ENCODE measurements around the gene ACSM3.

ACSM3 gene

DNA sequence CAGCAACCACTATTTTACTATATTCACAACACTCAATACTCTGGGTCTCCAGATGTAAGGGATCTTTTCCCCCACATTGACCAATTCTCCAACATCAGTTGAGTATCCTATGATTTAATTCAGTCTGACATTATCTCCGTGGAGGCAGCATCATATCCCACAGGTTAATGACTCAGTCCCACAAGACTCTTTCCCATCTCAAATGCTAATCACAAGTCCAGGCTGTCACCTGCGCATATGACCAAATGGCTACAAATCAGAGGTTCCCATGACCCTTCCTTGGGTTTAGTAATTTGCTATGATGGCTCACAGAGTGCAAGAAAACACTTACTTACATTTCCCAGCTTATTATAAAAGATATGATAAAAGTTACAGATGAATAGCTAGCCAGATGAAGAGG lies 18.7 kb downstream of the ACSM3 start:
- in situ Hi-C loops (cut with HindIII; ENCODE audit: low sequenced_read_pairs): no loop called here
- no peak overlapping the region for H3K4me3 ChIP-seq (ENCODE audit: low read depth, low read length)
- no peak for DNase-seq (ENCODE audit: low read depth)
- TF ChIP-seq, protein P1, sequence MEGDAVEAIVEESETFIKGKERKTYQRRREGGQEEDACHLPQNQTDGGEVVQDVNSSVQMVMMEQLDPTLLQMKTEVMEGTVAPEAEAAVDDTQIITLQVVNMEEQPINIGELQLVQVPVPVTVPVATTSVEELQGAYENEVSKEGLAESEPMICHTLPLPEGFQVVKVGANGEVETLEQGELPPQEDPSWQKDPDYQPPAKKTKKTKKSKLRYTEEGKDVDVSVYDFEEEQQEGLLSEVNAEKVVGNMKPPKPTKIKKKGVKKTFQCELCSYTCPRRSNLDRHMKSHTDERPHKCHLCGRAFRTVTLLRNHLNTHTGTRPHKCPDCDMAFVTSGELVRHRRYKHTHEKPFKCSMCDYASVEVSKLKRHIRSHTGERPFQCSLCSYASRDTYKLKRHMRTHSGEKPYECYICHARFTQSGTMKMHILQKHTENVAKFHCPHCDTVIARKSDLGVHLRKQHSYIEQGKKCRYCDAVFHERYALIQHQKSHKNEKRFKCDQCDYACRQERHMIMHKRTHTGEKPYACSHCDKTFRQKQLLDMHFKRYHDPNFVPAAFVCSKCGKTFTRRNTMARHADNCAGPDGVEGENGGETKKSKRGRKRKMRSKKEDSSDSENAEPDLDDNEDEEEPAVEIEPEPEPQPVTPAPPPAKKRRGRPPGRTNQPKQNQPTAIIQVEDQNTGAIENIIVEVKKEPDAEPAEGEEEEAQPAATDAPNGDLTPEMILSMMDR (IDR thresholded peaks at IDR 0.05; ENCODE audit: low read depth, low read length, missing control alignments): no peak

DNA sequence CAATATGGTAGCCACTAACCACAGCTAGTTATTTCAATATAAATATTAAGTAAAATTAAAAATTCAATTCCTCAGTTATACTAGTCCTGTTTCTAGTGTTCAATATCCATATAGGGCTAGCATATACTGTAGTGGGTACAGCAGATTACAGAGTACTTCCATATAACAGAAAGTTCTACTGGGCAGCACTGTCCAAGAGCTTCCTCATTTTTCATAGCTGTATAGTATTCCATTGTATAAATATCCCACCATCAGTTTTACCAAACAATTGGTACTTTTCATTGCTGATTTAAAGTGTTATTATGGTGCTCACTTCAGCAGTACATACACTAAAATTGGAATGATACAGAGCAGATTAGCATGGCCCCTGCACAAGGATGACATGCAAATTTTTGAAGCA lies 20.4 kb downstream of the ACSM3 start:
- in situ Hi-C loops (cut with HindIII; ENCODE audit: low sequenced_read_pairs): no loop called here
- no peak overlapping the region for H3K4me3 ChIP-seq (ENCODE audit: low read depth, low read length)
- TF ChIP-seq, protein P1 (IDR thresholded peaks at IDR 0.05; ENCODE audit: low read depth, low read length, missing control alignments): no peak
- no peak for DNase-seq (ENCODE audit: low read depth)

DNA sequence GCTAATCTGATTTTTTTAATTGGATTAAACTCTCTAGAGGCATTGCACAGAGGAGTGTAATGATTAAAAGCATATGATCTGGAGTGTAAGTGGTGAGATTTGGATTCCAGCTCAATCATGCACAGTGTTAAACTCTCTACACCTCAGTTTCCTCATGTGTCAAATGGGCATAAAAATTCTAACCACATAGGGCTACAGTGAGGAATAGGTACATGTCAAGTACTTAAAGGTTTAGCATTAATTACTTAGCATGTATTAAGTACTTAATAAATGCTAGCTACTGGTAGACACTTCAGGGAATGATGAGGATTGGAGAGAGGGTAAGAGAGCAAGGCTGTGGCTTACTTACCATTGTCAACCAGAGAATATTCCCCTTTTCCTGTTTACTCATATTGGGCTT lies 25.3 kb downstream of the ACSM3 start:
- TF ChIP-seq, protein P1 (IDR thresholded peaks at IDR 0.05; ENCODE audit: low read depth, low read length, missing control alignments): no peak
- in situ Hi-C loops (cut with HindIII; ENCODE audit: low sequenced_read_pairs): no loop called here

DNA sequence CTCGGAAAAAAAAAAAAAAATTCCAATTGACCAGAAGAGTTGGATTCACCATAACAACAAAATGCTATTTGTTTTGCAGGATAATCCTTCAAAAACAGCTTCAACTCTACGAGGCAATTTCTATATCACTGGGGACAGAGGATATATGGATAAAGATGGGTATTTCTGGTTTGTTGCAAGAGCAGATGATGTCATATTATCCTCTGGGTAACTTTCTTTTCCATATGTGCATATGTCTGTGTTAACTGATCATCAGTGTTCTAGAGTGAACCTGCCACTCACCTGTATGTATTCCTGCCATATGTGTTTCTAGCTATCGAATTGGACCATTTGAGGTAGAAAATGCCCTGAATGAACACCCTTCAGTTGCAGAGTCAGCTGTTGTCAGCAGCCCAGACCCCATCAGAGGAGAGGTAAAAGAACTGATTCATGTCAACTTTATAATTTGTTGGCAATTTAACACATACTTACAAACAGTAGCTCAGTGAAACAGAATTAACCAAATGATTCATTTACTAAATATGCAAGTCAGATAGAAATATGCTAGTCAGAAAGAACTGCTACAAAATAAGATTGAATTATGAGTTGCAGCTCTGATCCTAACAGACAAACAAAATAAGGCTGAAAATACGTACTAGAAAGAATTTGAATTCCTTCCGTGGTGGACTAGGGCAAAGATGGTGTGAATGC lies 28.3 kb downstream of the ACSM3 start:
- DNase-seq (ENCODE audit: low read depth): no peak
- TF ChIP-seq, protein P1 (IDR thresholded peaks at IDR 0.05; ENCODE audit: low read depth, low read length, missing control alignments): no peak
- no peak overlapping the region for H3K4me3 ChIP-seq (ENCODE audit: low read depth, low read length)
- in situ Hi-C loops (cut with HindIII; ENCODE audit: low sequenced_read_pairs): no loop called here

More for the DNA sequence above, 25.3 kb downstream of the ACSM3 start:
- DNase-seq (ENCODE audit: low read depth): no peak
- no peak overlapping the region for H3K4me3 ChIP-seq (ENCODE audit: low read depth, low read length)

DNA sequence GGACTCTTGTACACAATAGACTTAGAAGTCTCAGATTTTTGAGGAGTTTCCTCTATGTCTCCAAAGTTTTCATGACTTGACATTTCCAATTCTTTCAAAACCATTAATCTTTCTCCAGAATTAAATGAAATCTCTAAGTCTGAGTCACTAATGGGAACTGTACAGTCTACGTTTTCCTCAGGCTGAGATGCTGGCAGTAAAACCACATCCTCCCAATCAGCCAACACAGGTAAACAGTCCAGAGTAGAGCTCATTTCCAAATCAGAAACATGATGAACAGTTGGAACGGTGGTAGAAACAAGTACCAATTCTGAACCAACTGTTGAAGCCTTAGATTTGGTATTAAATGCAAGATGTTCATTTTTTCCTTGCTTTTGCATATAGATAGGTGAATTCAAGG lies 34.5 kb downstream of the ACSM3 start:
- no peak for DNase-seq (ENCODE audit: low read depth)
- TF ChIP-seq, protein P1 (IDR thresholded peaks at IDR 0.05; ENCODE audit: low read depth, low read length, missing control alignments): no peak
- H3K4me3 ChIP-seq (ENCODE audit: low read depth, low read length): no peak overlapping the region
- in situ Hi-C loops (cut with HindIII; ENCODE audit: low sequenced_read_pairs): no loop called here

DNA sequence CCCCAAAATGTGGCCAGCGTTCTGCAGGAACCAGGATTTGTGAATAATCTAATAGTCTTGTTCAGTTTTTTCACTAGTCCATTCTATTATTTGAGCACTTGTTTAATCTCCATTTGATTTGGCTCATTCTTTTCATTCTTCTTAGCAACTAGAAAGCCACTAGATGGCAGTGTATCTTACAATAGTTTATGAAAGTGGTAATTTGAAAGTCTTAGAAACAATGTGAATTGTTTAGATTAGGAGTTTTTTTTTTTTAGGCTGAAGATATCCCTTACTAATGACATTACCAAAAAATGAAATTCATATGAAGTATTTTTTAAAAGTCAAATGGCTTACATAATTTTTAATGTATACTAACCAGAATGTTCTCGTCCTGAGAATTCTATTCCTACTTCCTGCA lies 35.8 kb downstream of the ACSM3 start:
- TF ChIP-seq, protein P1 (IDR thresholded peaks at IDR 0.05; ENCODE audit: low read depth, low read length, missing control alignments): peak; percentile 26
- in situ Hi-C loops (cut with HindIII; ENCODE audit: low sequenced_read_pairs): no loop called here
- no peak for DNase-seq (ENCODE audit: low read depth)
- H3K4me3 ChIP-seq (ENCODE audit: low read depth, low read length): no peak overlapping the region
